ENCODE results near the gene MAP3K8. TPM values are rescaled to one million over a fixed set of nuclear protein-coding genes. Genes with fewer than 3 reads are reported as not detected.
A peak's percentile ranks its signal among the peaks of the same experiment; 100 is the strongest.

Gene MAP3K8
- total RNA-seq, 6 donors from 2014 or later = 32.5 to 71.2 (median 42.8) TPM

DNA sequence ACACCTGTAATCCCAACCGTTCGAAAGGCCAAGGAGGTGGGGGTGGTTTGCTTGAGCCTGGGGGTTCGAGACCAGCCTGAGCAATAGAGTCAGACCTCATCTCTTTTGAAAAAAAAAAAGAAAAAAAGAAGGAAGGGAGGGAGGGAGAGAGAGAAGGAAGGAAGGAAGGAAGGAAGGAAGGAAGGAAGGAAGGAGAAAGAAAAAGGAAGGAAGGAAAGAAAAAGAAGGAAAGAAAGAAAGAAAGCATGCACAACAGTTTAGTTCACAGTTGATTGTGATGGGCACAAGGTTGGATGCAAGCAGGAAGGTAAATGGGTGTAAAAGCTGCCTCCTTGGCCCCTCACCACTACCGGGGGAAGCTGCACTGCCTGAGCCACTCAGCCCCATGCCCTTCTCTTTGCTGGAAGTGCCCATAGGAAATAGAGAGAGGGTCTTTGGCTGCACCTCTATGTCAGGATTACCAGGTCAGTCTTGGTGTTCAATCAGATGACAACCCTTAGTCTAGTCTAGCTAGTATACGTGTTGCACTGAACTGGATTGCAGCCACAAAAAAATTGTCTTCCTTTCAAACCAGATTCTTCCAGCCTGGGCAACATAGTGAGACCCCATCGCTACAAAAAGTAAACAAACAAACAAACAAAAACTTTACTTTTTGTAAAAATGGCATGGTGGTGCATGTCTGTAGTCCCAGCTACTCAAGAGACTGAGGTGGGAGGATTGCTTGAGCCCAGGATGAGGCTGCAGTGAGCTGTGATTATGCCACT is 20.0 kb downstream of the MAP3K8 start:
- Histone ChIP-seq H3K4me3 (no peak overlapping the region), H3K27ac (peak overlapping the region; percentile 57 to 85 (median 74)), H3K9me3 (no peaks in the 10 kb centered on the region), H3K4me1 (peaks cover 39 to 60% (median 50%) of the 10 kb centered on the region in 4 donors), H3K27me3 (no peaks in the 10 kb centered on the region), H3K36me3 (peaks cover 37 to 83% (median 54%) of the 10 kb centered on the region in 4 donors)
- DNase-seq (no peak), ATAC-seq (ENCODE audit: low FRiP score in 2 of 2) (no peak)
- TF ChIP-seq POLR2A (IDR thresholded peaks at IDR 0.05) (no peak), POLR2AphosphoS5 (IDR thresholded peaks at IDR 0.05) (no peak), EP300 (IDR thresholded peaks at IDR 0.05) (no peak)
- TF ChIP-seq, protein P1, sequence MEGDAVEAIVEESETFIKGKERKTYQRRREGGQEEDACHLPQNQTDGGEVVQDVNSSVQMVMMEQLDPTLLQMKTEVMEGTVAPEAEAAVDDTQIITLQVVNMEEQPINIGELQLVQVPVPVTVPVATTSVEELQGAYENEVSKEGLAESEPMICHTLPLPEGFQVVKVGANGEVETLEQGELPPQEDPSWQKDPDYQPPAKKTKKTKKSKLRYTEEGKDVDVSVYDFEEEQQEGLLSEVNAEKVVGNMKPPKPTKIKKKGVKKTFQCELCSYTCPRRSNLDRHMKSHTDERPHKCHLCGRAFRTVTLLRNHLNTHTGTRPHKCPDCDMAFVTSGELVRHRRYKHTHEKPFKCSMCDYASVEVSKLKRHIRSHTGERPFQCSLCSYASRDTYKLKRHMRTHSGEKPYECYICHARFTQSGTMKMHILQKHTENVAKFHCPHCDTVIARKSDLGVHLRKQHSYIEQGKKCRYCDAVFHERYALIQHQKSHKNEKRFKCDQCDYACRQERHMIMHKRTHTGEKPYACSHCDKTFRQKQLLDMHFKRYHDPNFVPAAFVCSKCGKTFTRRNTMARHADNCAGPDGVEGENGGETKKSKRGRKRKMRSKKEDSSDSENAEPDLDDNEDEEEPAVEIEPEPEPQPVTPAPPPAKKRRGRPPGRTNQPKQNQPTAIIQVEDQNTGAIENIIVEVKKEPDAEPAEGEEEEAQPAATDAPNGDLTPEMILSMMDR (IDR thresholded peaks at IDR 0.05) = no peak
- WGBS, 2 donors = 84 to 89% methylated on average over 6 of the region's 6 CpGs

- Histone ChIP-seq H3K36me3 (peaks cover 41 to 83% (median 54%) of the 10 kb centered on the region in 4 donors), H3K4me1 (peaks cover 39 to 62% (median 54%) of the 10 kb centered on the region in 4 donors), H3K27me3 (no peaks in the 10 kb centered on the region), H3K27ac (peak overlapping the region; percentile 57 to 85 (median 74)), H3K4me3 (no peak overlapping the region), H3K9me3 (no peaks in the 10 kb centered on the region)
- ATAC-seq (ENCODE audit: low FRiP score in 2 of 2) (peak; percentile 72 to 88), DNase-seq (no peak)
- WGBS, 2 donors = 31 to 33% methylated on average over 3 of the region's 3 CpGs
- TF ChIP-seq, protein P1 (IDR thresholded peaks at IDR 0.05) = no peak
- TF ChIP-seq EP300 (IDR thresholded peaks at IDR 0.05) = peak; percentile 76 to 97 (median 82)
- no peak for TF ChIP-seq POLR2A (IDR thresholded peaks at IDR 0.05)
- TF ChIP-seq POLR2AphosphoS5 (IDR thresholded peaks at IDR 0.05) = peak in 1 of 2 donors; percentile 82
Observed at GRCh38 chr10:30454744-30455510, 20.9 kb downstream of the MAP3K8 start.

DNA sequence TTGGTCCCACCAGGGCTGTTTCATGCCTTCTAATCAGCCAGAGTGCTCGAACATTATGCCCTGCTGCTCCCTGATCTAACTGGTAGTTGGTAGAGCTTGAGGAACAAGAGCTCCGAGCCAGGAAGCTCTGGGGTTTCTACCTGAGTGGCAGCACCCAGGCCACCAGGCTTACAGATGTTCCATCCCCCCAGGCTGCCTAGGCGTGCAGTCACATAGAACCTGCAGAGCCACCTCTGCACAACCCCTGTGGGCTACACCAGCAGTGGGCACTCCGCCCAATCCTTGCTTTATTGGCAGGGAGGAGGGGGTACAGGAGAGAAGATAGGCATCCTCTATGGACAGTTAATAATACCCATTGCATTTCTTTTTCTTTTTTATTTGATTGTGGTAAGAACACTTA is 21.8 kb downstream of the MAP3K8 start:
- DNase-seq (peak in 1 of 2 donors; percentile 47), ATAC-seq (ENCODE audit: low FRiP score in 2 of 2) (peak in 1 of 2 donors; percentile 23)
- no peaks in the 10 kb centered on the region for H3K9me3 ChIP-seq
- H3K4me3 ChIP-seq = no peak overlapping the region
- peak overlapping the region; percentile 57 to 85 (median 74) for H3K27ac ChIP-seq
- no peaks in the 10 kb centered on the region for H3K27me3 ChIP-seq
- H3K36me3 ChIP-seq = peaks cover 41 to 83% (median 54%) of the 10 kb centered on the region in 4 donors
- TF ChIP-seq POLR2A (IDR thresholded peaks at IDR 0.05) = no peak
- TF ChIP-seq EP300 (IDR thresholded peaks at IDR 0.05) = no peak
- no peak for TF ChIP-seq POLR2AphosphoS5 (IDR thresholded peaks at IDR 0.05)
- TF ChIP-seq, protein P1 (IDR thresholded peaks at IDR 0.05) = no peak
- peaks cover 39 to 62% (median 55%) of the 10 kb centered on the region in 4 donors for H3K4me1 ChIP-seq
- WGBS, 2 donors = 48 to 73% methylated on average over 3 to 4 of the region's 4 CpGs

DNA sequence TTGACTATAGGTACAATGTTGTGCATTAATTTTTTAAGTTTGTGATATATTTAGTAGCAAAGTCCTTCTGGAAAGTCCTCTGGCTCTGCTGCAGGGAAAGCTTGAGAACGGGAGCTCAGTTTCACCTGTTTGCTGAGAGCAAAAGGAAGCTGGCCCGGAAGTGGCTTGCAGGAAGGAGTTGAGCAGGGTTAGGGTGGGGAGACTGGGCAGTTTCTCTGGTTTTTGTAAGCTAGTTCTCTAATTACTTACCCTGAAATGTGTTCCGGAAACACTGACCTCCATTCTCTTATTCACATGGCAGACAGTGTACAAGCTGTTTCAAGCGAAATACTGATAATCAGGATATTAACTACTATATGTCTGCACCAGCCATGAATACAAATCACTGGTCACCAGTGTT is 22.3 kb downstream of the MAP3K8 start:
- peak in 1 of 2 donors; percentile 66 for DNase-seq
- 20 to 31% methylated on average over 4 of the region's 4 CpGs for WGBS, 2 donors
- Histone ChIP-seq H3K27me3 (no peaks in the 10 kb centered on the region), H3K27ac (peak overlapping the region; percentile 12 to 85 (median 74)), H3K9me3 (no peaks in the 10 kb centered on the region), H3K4me3 (no peak overlapping the region), H3K4me1 (peaks cover 39 to 62% (median 55%) of the 10 kb centered on the region in 4 donors), H3K36me3 (peaks cover 43 to 83% (median 56%) of the 10 kb centered on the region in 4 donors)
- TF ChIP-seq, protein P1 (IDR thresholded peaks at IDR 0.05) = no peak
- TF ChIP-seq EP300 (IDR thresholded peaks at IDR 0.05) (no peak), POLR2A (IDR thresholded peaks at IDR 0.05) (no peak)
- ATAC-seq (ENCODE audit: low FRiP score in 2 of 2) = peak in 1 of 2 donors; percentile 8

All from upper lobe of left lung (tissue), 6 donors.